ENCODE measurements around the gene NUP210. TPM values are rescaled to one million over a fixed set of nuclear protein-coding genes. Genes with fewer than 3 reads are reported as not detected.

The NUP210 gene
- total and polyA plus RNA-seq, 8 donors, result 16.0 to 23.5 (median 18.1) TPM

GRCh38 chr3:13415997-13416793 lies 3.9 kb downstream of the NUP210 start:
- no peak for TF ChIP-seq CTCF (IDR thresholded peaks at IDR 0.05)
- Histone ChIP-seq H3K36me3 (no peaks in the 10 kb centered on the region), H3K9me3 (no peaks in the 10 kb centered on the region), H3K4me3 (no peak overlapping the region), H3K27me3 (peaks cover 0 to 9% of the 10 kb centered on the region in 2 donors), H3K4me1 (peaks cover 5 to 79% of the 10 kb centered on the region in 2 donors), H3K27ac (peak overlapping the region in 1 of 2 donors; percentile 96)
- no peak for ATAC-seq
- intact Hi-C loops (cut with DNase I), result no loop called here
- DNase-seq, result no peak

- Histone ChIP-seq H3K4me3 (no peak overlapping the region), H3K9me3 (no peaks in the 10 kb centered on the region), H3K36me3 (no peaks in the 10 kb centered on the region), H3K4me1 (peaks cover 5 to 71% of the 10 kb centered on the region in 2 donors), H3K27ac (peak overlapping the region in 1 of 2 donors; percentile 96), H3K27me3 (peaks cover 0 to 6% of the 10 kb centered on the region in 2 donors)
- no peak for DNase-seq
- intact Hi-C loops (cut with DNase I), result no loop called here
- ATAC-seq, result no peak
- no peak for TF ChIP-seq CTCF (IDR thresholded peaks at IDR 0.05)
Observed at GRCh38 chr3:13415236-13415986, 4.7 kb downstream of the NUP210 start.

GRCh38 chr3:13414040-13414729 lies 5.9 kb downstream of the NUP210 start:
- H3K9me3 ChIP-seq, result no peaks in the 10 kb centered on the region
- H3K4me1 ChIP-seq, result peaks cover 4 to 63% of the 10 kb centered on the region in 2 donors
- ATAC-seq, result peak; percentile 79
- intact Hi-C loops (cut with DNase I), result no loop called here
- peak overlapping the region in 1 of 2 donors; percentile 11 for H3K4me3 ChIP-seq
- DNase-seq, result peak in 2 of 4 donors; percentile 79 to 92
- TF ChIP-seq CTCF (IDR thresholded peaks at IDR 0.05), result no peak
- H3K36me3 ChIP-seq, result no peaks in the 10 kb centered on the region
- H3K27me3 ChIP-seq, result no peaks in the 10 kb centered on the region
- peak overlapping the region; percentile 48 to 96 for H3K27ac ChIP-seq

GRCh38 chr3:13411186-13411860 lies 8.8 kb downstream of the NUP210 start:
- H3K4me1 ChIP-seq, result peaks cover 0 to 35% of the 10 kb centered on the region in 2 donors
- no peak overlapping the region for H3K4me3 ChIP-seq
- no peak for ATAC-seq
- no peak overlapping the region for H3K27ac ChIP-seq
- DNase-seq, result no peak
- intact Hi-C loops (cut with DNase I), result no loop called here
- TF ChIP-seq CTCF (IDR thresholded peaks at IDR 0.05), result no peak
- peaks cover 0 to 15% of the 10 kb centered on the region in 2 donors for H3K9me3 ChIP-seq
- no peaks in the 10 kb centered on the region for H3K36me3 ChIP-seq
- H3K27me3 ChIP-seq, result no peaks in the 10 kb centered on the region
